ENCODE measurements around the gene EID2B.

The EID2B gene

GRCh38 chr19:39558624-39559117, 26.0 kb upstream of the EID2B start:
- H3K27me3 Mint-ChIP-seq (ENCODE audit: low read depth) = peaks cover 30% of the 10 kb centered on the region
- H3K9me3 Mint-ChIP-seq = no peaks in the 10 kb centered on the region
- no peak overlapping the region for H3K27ac Mint-ChIP-seq
- no peaks in the 10 kb centered on the region for H3K4me1 Mint-ChIP-seq
- TF ChIP-seq, protein P1, sequence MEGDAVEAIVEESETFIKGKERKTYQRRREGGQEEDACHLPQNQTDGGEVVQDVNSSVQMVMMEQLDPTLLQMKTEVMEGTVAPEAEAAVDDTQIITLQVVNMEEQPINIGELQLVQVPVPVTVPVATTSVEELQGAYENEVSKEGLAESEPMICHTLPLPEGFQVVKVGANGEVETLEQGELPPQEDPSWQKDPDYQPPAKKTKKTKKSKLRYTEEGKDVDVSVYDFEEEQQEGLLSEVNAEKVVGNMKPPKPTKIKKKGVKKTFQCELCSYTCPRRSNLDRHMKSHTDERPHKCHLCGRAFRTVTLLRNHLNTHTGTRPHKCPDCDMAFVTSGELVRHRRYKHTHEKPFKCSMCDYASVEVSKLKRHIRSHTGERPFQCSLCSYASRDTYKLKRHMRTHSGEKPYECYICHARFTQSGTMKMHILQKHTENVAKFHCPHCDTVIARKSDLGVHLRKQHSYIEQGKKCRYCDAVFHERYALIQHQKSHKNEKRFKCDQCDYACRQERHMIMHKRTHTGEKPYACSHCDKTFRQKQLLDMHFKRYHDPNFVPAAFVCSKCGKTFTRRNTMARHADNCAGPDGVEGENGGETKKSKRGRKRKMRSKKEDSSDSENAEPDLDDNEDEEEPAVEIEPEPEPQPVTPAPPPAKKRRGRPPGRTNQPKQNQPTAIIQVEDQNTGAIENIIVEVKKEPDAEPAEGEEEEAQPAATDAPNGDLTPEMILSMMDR (IDR thresholded peaks at IDR 0.05; ENCODE audit: unreplicated experiment in 3 of 3) = no peak
- no peaks in the 10 kb centered on the region for H3K36me3 Mint-ChIP-seq (ENCODE audit: low read depth)
- no peak overlapping the region for H3K4me3 Mint-ChIP-seq

DNA sequence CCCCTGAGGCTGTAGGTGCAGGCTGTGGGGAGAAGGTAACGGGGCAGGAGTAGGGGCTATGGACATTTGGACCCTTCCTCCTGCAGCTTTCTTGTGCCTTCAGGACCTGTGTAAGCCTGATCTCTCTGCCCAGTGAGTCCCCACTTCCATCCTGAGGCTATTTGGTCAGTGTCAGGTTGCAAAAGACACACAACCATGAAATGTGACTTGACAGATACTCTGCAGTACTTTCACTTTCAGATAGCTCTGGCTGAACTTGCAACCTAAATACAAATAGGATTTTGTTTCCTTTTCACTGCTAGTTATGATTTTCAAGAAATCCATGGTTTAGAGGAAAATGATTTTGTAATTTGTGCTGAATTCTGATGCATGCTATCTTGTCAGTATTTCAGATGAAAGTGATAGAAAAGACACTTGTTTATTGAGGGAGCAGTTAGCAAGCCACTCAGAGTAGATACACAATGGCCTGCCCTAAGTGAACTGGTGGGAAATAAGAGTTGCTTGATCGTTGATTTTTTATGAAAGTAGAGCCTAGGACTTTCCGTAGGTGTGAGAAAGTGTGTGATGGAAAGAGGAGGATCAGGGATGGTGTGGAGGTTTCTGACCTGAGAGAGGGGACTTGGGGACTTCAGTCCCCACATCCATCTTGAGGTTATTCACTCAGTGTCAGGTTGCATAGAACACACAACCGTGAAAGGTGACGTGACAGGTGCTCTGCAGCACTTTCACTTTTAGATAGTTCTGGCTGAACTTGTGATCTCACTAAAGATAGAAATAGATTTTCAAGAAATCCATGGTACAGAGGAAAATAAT, 25.4 kb upstream of the EID2B start:
- H3K27ac Mint-ChIP-seq = no peak overlapping the region
- no peak overlapping the region for H3K4me3 Mint-ChIP-seq
- TF ChIP-seq, protein P1 (IDR thresholded peaks at IDR 0.05; ENCODE audit: unreplicated experiment in 3 of 3) = no peak
- H3K9me3 Mint-ChIP-seq = no peaks in the 10 kb centered on the region
- H3K4me1 Mint-ChIP-seq = no peaks in the 10 kb centered on the region
- H3K36me3 Mint-ChIP-seq (ENCODE audit: low read depth) = no peaks in the 10 kb centered on the region
- H3K27me3 Mint-ChIP-seq (ENCODE audit: low read depth) = peaks cover 36% of the 10 kb centered on the region

GRCh38 chr19:39555883-39556282, 23.2 kb upstream of the EID2B start:
- no peaks in the 10 kb centered on the region for H3K9me3 Mint-ChIP-seq
- TF ChIP-seq, protein P1 (IDR thresholded peaks at IDR 0.05; ENCODE audit: unreplicated experiment in 3 of 3) = no peak
- H3K27ac Mint-ChIP-seq = no peak overlapping the region
- H3K4me3 Mint-ChIP-seq = no peak overlapping the region
- H3K4me1 Mint-ChIP-seq = no peaks in the 10 kb centered on the region
- H3K27me3 Mint-ChIP-seq (ENCODE audit: low read depth) = peaks cover 32% of the 10 kb centered on the region
- no peaks in the 10 kb centered on the region for H3K36me3 Mint-ChIP-seq (ENCODE audit: low read depth)

DNA sequence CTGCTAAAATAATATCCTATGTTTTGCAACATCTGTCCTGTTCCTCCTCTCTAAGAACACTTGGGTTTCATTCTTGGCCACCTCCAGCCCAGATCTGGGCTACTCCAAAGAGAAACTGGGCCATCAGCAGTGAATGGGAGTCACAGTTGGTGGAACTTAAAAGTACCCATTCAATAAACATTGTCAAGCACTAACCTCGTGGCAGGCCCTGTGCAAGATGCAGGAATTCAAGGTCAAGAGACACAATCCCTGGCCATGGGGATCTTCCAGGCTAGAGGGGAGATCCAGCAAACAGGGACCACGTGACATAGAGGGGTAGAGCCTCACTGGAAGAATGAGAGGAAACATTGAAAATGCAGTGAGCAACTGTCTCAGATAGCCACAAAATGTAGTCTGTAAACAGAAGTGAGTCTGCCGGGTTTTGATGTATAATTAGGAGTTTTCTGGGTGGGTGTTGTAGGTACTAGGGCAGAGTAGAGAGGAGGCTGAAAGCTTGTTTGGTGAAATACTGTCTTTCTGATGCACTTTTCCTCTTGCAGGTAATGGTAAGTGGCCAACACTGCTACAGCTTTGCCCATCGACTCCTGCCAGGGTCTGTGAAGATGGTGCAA, 22.2 kb upstream of the EID2B start:
- TF ChIP-seq, protein P1 (IDR thresholded peaks at IDR 0.05; ENCODE audit: unreplicated experiment in 3 of 3) = no peak
- no peak overlapping the region for H3K27ac Mint-ChIP-seq
- no peaks in the 10 kb centered on the region for H3K9me3 Mint-ChIP-seq
- no peaks in the 10 kb centered on the region for H3K4me1 Mint-ChIP-seq
- peaks cover 28% of the 10 kb centered on the region for H3K27me3 Mint-ChIP-seq (ENCODE audit: low read depth)
- no peaks in the 10 kb centered on the region for H3K36me3 Mint-ChIP-seq (ENCODE audit: low read depth)
- H3K4me3 Mint-ChIP-seq = no peak overlapping the region

- no peak overlapping the region for H3K4me3 Mint-ChIP-seq
- no peak overlapping the region for H3K27ac Mint-ChIP-seq
- H3K9me3 Mint-ChIP-seq = no peaks in the 10 kb centered on the region
- H3K36me3 Mint-ChIP-seq (ENCODE audit: low read depth) = no peaks in the 10 kb centered on the region
- H3K27me3 Mint-ChIP-seq (ENCODE audit: low read depth) = peaks cover 23% of the 10 kb centered on the region
- TF ChIP-seq, protein P1 (IDR thresholded peaks at IDR 0.05; ENCODE audit: unreplicated experiment in 3 of 3) = no peak
- no peaks in the 10 kb centered on the region for H3K4me1 Mint-ChIP-seq
Observed at GRCh38 chr19:39553082-39553652, 20.5 kb upstream of the EID2B start.

Measured in nephron (organoid).